OCI-M2 (cell line): Measurements from ENCODE around the gene BANF2.

ENCODE experiments used
- DNase-seq: peaks from one replicate; lab custom pipeline; 2025; ENCODE audit not compliant: unreplicated experiment; lab: John Stamatoyannopoulos, UW

The BANF2 gene

DNA sequence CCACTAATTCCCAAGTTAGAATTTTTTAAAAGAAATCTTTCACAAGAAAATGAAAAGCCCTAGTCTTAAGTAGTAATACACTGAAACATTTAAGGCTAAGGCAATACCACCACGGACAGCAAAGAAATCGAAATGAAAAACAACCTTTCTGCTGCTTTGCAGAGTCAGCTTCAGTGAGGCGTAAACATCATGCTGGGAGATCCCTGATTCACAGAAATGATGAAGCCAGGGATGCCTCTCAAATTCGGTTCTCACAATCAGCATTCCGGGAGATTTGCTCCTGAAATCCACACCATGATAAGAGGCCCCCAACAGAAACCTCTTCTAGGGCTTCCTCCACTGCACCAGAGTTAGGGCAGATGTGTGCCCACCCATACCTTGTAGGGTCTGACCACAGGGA is 36.3 kb upstream of the BANF2 start:
- DNase-seq, result no peak

GRCh38 chr20:17664025-17664633 is 35.6 kb upstream of the BANF2 start:
- DNase-seq, result no peak

DNA sequence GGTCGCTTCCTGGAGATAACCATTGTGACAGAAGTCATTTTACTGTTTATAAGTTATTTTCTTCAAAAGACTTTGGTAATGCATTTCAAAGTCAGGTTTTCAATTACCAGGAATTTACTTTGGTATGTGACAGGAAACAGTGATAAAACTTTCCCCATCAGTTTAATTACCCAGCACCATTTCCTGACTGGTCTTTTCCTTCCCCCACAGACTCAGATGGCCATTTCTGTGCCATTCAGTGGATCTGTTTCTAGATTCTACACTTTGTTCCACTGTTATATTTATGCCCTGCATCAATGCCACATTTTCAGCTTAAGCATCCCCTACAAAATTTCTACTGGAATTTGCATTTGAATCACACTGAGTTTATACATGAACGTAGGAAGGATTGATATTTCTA is 34.0 kb upstream of the BANF2 start:
- DNase-seq, result no peak

DNA sequence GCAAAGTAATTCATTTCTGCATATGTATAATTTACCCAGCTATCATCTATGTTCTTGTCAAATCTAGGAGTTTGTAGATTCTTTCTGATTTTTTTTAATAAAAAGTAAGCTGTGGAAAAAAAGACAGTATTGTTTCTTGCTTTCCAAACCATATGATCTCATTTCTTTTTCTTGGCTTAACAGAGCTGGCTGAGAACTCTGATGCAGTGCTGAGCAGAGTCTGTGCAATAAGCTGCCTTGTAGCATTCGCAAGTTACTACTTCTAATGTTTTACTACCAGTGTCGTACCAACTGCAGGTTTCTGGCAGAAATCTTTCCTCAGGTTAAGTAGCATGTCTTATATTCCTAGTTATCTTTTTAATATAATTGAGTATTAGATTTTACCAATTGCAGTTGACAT is 33.3 kb upstream of the BANF2 start:
- DNase-seq, result no peak

DNA sequence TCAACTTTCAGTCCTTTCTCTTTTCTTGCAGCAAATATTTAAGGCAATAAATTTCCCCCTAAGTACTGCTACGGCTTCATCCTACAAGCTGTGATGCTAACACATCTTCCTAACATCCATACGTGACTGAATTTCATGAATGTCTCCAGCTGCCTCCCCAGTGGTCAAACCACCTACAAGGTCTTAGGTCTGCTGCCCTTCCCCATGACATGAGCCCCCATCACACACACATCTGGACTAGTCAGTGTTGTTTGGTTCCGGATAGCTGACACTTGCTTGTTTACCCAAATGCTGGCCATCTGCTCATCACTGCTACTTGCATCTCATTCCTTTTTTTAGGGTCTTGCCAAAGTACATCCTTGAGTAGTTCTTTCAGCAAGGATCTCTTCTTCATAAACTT is 32.3 kb upstream of the BANF2 start:
- DNase-seq, result no peak

DNA sequence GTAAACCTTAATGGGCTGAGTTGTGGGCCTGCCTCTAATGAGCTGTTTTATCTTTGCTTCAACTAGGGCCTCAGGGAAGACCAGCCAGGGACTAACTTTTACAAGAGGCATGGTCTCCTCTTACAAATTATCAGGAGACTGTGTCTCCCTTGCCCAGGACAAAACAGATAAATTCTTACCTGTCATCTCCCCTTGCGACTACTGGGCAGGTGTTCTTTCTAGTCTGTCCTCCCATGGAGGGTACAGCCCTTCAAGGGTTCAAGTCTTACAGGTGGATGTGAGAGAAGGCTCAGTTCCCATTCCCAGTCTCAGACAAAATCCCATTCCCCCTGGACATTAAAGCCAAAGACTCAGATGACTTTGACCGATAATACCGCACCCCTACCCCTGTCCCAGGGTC is 31.3 kb upstream of the BANF2 start:
- DNase-seq, result no peak

DNA sequence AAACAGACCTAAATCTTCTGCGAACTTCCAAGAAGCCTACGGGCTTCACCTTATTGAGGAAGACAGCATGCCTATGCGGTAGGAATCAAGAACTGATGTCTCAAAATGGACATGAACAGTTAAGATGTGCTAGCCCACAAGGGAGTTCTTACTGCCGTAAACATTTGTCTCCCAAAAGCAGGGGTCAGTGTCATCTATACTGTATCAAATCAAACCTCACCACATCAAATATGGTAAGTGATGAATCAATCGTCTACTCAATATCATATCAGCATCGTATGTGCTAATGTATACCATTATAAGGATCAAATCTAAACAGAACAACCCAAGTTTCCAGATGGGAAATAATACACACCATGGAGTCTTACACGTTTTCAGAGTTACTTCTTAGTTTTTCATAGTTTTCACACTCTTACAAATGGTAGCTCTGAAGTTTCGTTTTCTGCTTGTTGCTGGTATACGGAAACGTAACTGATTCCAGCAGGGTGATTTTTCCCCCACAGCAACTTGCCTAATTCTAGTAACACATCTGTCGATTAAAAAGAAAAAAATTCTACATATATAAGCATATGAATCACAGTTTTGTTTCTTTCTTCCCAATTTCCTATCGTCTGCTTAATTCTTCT is 30.3 kb upstream of the BANF2 start:
- no peak for DNase-seq

- no peak for DNase-seq
Observed at GRCh38 chr20:17671011-17671410, 28.8 kb upstream of the BANF2 start.

GRCh38 chr20:17671565-17671964 is 28.2 kb upstream of the BANF2 start:
- no peak for DNase-seq

GRCh38 chr20:17673084-17673483 is 26.7 kb upstream of the BANF2 start:
- no peak for DNase-seq

DNA sequence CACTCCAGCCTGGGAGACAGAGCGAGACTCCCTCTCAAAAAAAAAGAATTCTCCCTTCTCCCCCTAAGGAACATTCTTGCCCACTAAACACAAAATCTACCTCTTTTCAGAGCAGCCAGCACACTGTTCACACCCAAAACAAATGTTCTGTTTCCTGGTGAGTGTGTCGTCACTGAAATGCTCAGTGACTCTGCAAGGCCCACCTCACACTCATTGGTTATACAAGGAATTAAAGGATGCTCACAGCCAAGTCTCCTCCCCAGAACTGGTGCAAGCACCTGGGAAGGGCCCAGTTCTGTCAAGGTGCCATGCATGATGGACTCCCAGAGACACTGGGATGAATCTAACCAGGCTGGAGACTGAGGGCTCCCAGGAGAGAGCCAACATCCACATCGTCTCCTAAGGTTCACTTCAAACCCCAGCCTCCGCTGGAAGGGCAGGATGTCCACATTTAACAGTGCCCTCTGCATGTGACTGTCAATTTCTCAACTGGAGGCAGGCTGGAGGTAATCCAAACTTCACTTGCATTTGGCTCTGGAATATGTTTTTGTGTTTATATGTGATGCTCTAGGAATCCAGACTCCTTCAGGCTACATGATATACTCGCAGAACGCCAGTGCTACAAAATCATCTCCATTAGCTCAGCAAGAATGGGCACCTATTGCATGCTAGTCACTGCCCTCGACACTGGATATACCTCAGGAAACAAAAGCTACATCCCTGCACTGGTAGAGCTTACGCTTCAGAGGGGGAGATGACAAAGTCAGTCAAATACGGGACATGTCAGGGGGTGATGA is 24.8 kb upstream of the BANF2 start:
- DNase-seq, result no peak

GRCh38 chr20:17675519-17676377 is 24.0 kb upstream of the BANF2 start:
- no peak for DNase-seq

GRCh38 chr20:17676378-17676759 is 23.4 kb upstream of the BANF2 start:
- DNase-seq, result no peak

GRCh38 chr20:17676942-17677341 is 22.8 kb upstream of the BANF2 start:
- DNase-seq, result no peak

DNA sequence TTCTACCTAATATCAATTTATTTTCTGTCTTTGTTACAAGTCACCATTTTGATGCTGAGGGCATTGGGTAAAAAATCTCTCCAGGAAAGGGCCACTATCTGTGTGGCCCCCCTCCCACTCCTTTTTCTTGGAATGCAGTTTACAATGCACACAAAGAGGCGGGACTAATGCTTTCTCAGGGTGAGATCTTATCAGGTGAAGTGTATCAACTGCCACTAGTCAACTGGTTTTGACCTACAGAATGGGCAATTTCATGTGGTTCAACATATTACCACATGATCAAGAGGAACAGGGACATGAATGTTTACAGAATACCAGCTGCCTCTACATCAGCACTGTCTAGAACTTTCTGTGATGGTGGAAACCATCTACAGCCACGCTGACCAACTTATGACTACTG is 21.5 kb upstream of the BANF2 start:
- no peak for DNase-seq

DNA sequence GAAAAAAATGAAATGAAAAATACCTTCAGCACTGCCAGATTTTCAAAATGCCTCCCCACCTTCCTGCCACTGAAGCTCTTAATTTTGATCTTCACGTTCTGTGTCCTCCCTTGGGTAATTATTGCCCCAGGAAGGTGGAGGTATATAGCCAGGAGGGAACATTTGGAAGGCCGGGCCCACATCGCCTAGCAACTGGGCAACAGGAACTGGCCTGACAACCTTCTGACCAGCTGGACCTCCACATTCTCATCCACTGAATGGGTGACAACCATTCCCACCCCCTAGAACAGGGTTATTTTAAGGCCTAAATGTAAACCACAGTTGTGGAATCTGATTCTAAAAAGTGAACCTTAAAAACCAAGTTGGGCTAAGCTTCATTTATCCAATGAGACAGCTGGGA is 20.9 kb upstream of the BANF2 start:
- no peak for DNase-seq

DNA sequence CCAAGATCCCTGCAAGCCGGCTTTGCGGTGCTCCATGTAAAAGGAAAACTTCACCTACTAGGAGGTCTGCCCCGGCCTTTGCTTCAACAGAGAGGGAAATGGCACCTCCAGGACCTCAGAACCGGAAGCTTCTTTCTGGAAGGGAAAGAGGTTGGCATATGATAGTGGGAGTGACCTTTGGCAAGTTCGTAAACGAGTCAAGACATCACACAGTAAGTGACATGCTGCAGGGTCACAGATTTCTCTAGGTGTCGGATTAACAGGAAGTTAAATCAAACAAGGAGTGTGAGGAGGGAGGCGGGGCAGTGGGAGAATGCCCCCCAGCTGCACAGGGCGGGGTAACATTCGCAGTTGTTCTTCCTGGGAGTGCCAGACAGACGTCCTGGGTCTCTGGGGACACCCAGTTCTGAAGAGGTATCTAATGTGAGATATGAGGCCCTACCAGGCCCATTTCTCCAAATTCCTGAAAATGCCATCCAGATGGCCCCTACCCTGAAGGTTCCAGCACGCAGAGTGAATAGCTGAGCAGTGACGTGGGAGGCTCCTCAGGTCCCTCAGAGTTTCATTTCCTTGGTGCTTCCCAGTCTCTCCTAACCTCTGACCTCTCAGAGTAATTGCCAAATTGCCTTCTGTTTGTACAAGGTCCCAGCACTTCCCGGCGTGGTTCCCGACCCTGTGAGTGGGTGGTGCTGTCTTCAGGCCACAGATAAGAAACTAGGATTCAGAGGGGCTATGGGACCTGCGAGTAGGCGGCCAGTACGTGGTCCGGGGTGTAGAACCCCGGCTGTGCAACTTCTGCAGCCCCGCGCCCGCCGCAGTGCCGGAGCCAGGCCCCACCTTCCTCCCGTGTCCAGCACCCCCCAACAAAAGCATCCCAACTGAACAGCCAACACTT is 19.6 kb upstream of the BANF2 start:
- DNase-seq, result no peak

DNA sequence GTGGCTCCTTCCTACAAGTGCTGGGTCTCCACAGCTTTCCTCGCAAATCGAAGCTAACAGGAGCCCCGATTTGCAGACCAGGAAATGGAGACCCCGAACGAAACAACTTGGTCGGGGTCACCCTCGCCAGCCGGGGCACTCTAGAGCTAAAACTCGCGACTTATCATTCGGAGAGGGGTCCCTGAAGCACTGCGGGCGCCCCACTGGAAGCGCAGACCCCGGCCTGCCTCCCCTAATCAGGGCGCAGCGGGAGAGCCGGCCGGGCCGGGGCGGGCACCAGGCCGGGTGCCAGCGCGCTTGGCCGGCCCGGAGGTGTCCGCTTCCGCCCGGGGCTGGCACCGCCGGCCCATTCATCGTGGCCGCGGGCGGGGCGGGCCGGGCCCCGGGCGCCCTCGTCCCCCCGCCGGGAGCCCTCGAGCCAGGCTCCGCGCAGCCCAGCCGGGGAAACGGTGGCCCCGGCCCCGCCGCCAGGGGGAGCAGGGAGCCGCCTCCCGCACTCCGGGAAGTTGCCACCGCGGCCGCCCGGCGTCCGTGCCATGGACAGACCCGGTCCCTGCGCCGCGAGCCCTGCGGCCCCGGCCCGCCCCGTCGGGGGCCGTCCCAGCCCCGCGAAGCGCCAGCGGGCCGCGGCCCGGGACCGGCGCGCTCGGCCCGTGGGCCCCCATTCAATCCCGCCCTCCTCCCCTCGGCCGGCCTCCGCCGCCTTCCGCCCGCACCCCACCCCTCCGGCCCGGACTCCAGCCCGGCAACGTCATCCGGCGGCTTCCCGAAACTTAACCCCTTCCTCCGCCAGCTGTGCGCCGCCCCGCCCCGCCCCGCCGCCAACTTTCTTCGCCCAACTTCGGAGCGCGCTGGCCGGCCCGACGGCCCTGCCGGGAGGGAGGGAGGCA is 18.7 kb upstream of the BANF2 start:
- no peak for DNase-seq

DNA sequence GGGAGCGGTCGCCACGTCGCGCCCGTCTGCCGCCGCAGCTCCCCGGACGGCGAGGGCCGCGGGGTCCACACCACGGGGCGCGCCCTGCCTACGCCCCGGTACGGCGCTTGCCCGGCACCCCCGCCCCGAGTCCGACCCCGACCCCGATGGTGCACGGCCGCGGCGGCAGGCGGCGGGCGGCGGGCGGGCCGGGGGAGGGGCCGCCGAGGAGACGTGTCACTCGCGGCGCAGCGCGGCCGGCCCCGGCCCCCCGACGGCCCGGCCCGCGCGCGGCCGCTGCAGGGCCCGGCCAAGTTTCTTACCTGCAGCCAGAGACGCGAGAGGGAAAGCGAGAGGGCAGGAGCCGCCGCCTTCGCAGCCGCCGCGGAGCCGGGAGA is 18.1 kb upstream of the BANF2 start:
- DNase-seq, result no peak
